Pancreas (tissue), 10 donors: ENCODE data around the gene TUBA8. TPM values are rescaled to one million over a fixed set of nuclear protein-coding genes. Genes with fewer than 3 reads are reported as not detected.

Experiments
- ATAC-seq, 4 donors: fragments of 200-7000 bp; cut with Tn5 transposase; one replicate each; pipeline versions ENCODE4 v1.8.0 to v1.9.1; 2020; ENCODE audit warnings: mild to moderate bottlenecking in 4 of 4, moderate library complexity in 4 of 4
- DNase-seq, 6 donors: peaks; one replicate each; pipeline ENCODE4 v3.0.0-alpha.2; 2020
- FAIRE-seq: peaks from 2 replicates; lab custom pipeline; 2012; peaks lifted over from hg19 to GRCh38; lab: Jason Lieb, UNC
- H3K27ac ChIP-seq, 4 donors: fragments of 200-600 bp; sonication (generic); 1 replicate in 3 of 4; 2 replicates in 1 of 4; pipeline versions ENCODE4 v1.5.0 to v1.8.0; 2020
- H3K27me3 ChIP-seq, 4 donors: fragments of 200-600 bp; one replicate each; pipeline ENCODE4 v1.8.0; 2021
- H3K36me3 ChIP-seq, 3 donors: fragments of 200-600 bp; sonication (generic) in 1 of 3; one replicate each; pipeline versions ENCODE4 v1.5.0 to v1.8.0; 2020 to 2021
- H3K4me1 ChIP-seq, 3 donors: fragments of 200-600 bp; one replicate each; pipeline ENCODE4 v1.8.0; 2021
- H3K4me3 ChIP-seq, 4 donors: fragments of 200-600 bp; sonication (generic) in 2 of 4; one replicate each; pipeline versions ENCODE4 v1.5.0 to v1.8.0; 2020 to 2021
- H3K9me3 ChIP-seq, 4 donors: fragments of 200-600 bp; one replicate each; pipeline ENCODE4 v1.8.0; 2021
- CTCF ChIP-seq, 4 donors: fragments of 200-600 bp; sonication (generic) in 3 of 4; IDR thresholded peaks; one replicate each; pipeline versions ENCODE4 v1.5.0 to v1.8.0; 2021; ENCODE audit warnings: antibody characterized with exemption in 4 of 4
- WGBS, 2 donors: extraction: QIAGEN DNeasy Blood & Tissue Kit; methylation state at CpG; one replicate each; pipeline ENCODE4 v1.1.7; 2013; 5-methylcytosine and 5-hydroxymethylcytosine counted together
- intact Hi-C, 3 donors: fragments of 100-400 bp; cut with DNase I; formaldehyde crosslinking; loops; one replicate each; pipeline versions ENCODE4 v1.11.1 to v1.14.2; 2022
- polyA plus RNA-seq, 2 donors: library from polyadenylated mRNA; stranded (reverse); fragments of 200-250 nt; gene quantifications; one replicate each; pipeline ENCODE4 v1.2.3, GENCODE V29; 2013
- total RNA-seq, 6 donors: library from RNA; stranded (reverse); fragmentation: NEBNext Ultra II Directional in 4 of 6; extraction: Animal tissue kit (Norgen Biotek cat#: 25700) in 4 of 6; gene quantifications; one replicate each; pipeline versions ENCODE4 v1.2.1 to v1.2.4, GENCODE V29; 2021 to 2023
- donor health status: healthy with polysubstance abuse.
- donor health status: DM: no; HTN: no; CAD: no; lungs with moderate emphysema.
- donor health status: DM: no; HTN: no; CAD: no.
- donor health status: control.
- donor health status: control.
- donor health status: Bipolar disorder and iron deficiency.
- donor health status: DM: yes; HTN: yes; CAD: no.
- donor health status: DM: no; HTN: no; CAD: no.
- donor health status: DM: no; HTN: no; CAD: no.
- donor health status: DM: yes; HTN: yes; CAD: no.

The TUBA8 gene
- total and polyA plus RNA-seq, 8 donors, result 1.5 to 5.4 (median 2.1) TPM

DNA sequence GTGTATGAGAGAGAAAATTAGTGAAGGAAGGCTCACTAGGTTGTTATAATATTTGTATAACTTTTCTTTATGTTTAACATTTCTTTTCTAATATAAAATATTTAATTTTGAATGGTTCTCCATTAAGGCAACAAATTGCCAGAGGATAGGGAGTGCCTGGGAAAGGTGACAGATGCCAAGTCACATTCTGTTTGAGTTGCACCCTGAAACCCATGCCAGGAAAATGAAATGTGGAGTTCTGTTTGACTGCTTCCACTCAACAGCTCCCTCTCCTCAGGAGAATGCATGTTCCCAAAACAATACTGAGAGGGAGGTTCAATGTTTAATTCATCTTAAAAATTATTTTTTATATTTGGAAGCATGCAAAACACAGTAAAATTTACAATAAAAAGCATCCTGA lies 33.5 kb downstream of the TUBA8 start:
- intact Hi-C loops, result no loop called here

GRCh38 chr22:18145676-18146388 lies 35.2 kb downstream of the TUBA8 start:
- no peak for DNase-seq
- Histone ChIP-seq H3K9me3 (no peaks in the 10 kb centered on the region), H3K27me3 (no peaks in the 10 kb centered on the region), H3K27ac (no peak overlapping the region), H3K36me3 (no peaks in the 10 kb centered on the region), H3K4me3 (no peak overlapping the region), H3K4me1 (peaks cover 0 to 10% (median 0%) of the 10 kb centered on the region in 3 donors)
- no peak for ATAC-seq
- no peak for TF ChIP-seq CTCF (IDR thresholded peaks at IDR 0.05)
- intact Hi-C loops, result no loop called here
- WGBS, 2 donors, result 83 to 90% methylated on average over 23 of the region's 23 CpGs
- FAIRE-seq, result no peak

More for the DNA sequence above, 33.5 kb downstream of the TUBA8 start:
- Histone ChIP-seq H3K36me3 (no peaks in the 10 kb centered on the region), H3K4me3 (no peak overlapping the region), H3K27ac (no peak overlapping the region), H3K4me1 (peaks cover 0 to 5% (median 0%) of the 10 kb centered on the region in 3 donors), H3K9me3 (no peaks in the 10 kb centered on the region), H3K27me3 (no peaks in the 10 kb centered on the region)
- ATAC-seq, result peak in 3 of 4 donors; percentile 49 to 62 (median 49)
- no peak for TF ChIP-seq CTCF (IDR thresholded peaks at IDR 0.05)
- no peak for DNase-seq
- no peak for FAIRE-seq

- no peak overlapping the region for H3K27ac ChIP-seq
- no peak for DNase-seq
- no peaks in the 10 kb centered on the region for H3K9me3 ChIP-seq
- peaks cover 0 to 12% (median 0%) of the 10 kb centered on the region in 3 donors for H3K4me1 ChIP-seq
- intact Hi-C loops, result no loop called here
- FAIRE-seq, result no peak
- no peak for ATAC-seq
- 82 to 83% methylated on average over 3 of the region's 3 CpGs for WGBS, 2 donors
- no peak for TF ChIP-seq CTCF (IDR thresholded peaks at IDR 0.05)
- H3K36me3 ChIP-seq, result no peaks in the 10 kb centered on the region
- H3K27me3 ChIP-seq, result no peaks in the 10 kb centered on the region
- H3K4me3 ChIP-seq, result no peak overlapping the region
Observed at GRCh38 chr22:18146389-18146753, 35.8 kb downstream of the TUBA8 start.

- TF ChIP-seq CTCF (IDR thresholded peaks at IDR 0.05), result no peak
- ATAC-seq, result no peak
- WGBS, 2 donors, result 94 to 96% methylated on average over 5 of the region's 5 CpGs
- H3K9me3 ChIP-seq, result no peaks in the 10 kb centered on the region
- no peak overlapping the region for H3K4me3 ChIP-seq
- DNase-seq, result no peak
- H3K27ac ChIP-seq, result no peak overlapping the region
- no peaks in the 10 kb centered on the region for H3K27me3 ChIP-seq
- intact Hi-C loops, result no loop called here
- peaks cover 0 to 12% (median 0%) of the 10 kb centered on the region in 3 donors for H3K4me1 ChIP-seq
- no peaks in the 10 kb centered on the region for H3K36me3 ChIP-seq
- no peak for FAIRE-seq
Observed at GRCh38 chr22:18147791-18148190, 37.2 kb downstream of the TUBA8 start.

DNA sequence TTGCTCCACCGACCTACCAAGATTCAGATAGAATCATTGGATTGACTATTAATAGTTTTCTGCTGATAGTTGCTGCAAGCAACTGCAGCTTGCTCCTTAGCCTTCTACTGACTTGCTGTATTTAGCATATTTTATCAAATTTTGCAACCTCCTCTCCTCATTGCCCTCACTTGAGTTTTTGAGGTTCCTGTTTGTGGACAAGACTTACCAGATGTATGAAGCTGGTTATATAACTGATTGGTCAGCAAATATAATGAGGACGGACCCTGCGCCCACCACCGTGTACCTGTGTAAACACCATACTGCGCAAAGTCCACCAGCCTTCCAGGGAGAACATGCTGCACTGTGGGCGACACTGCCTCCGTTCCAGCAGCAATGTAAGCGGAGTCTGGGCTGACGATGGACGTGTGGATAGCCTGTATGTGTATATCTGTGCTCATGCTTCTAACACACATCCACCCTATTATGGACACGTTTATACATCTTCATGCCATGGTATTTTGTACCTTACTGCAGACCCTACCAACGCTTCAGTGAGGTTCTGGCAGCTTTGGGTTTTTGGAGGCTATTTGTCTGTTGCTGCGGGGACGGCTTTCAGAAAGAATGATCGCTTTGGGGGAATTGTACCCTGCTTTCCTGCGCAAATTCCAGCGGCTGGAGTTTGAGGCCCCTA lies 37.8 kb downstream of the TUBA8 start:
- DNase-seq, result no peak
- no peak for ATAC-seq
- no peak for FAIRE-seq

More for the DNA sequence above, 37.8 kb downstream of the TUBA8 start:
- H3K4me3 ChIP-seq, result no peak overlapping the region
- no peak for TF ChIP-seq CTCF (IDR thresholded peaks at IDR 0.05)
- WGBS, 2 donors, result 73 to 83% methylated on average over 17 of the region's 17 CpGs
- H3K9me3 ChIP-seq, result no peaks in the 10 kb centered on the region
- H3K4me1 ChIP-seq, result peaks cover 0 to 12% (median 0%) of the 10 kb centered on the region in 3 donors
- no peak overlapping the region for H3K27ac ChIP-seq
- intact Hi-C loops, result no loop called here
- no peaks in the 10 kb centered on the region for H3K36me3 ChIP-seq
- H3K27me3 ChIP-seq, result no peaks in the 10 kb centered on the region
